OCI-LY7 (cell line): ENCODE measurements around the gene TRRAP.

Experiments
- CTCF ChIP-seq: fragments of 200-600 bp; sonication (generic); conservative IDR thresholded peaks from 2 replicates; pipeline ENCODE4 v1.5.1; 2014; ENCODE audit warnings: mild to moderate bottlenecking, antibody characterized with exemption, low read length, moderate library complexity, mixed read lengths
- EZH2phosphoT487 ChIP-seq: fragments of 200-600 bp; sonication (generic); IDR thresholded peaks from 2 replicates; pipeline ENCODE4 v1.6.1; 2018; ENCODE audit warnings: low read depth, borderline replicate concordance, mild to moderate bottlenecking, mixed run types, antibody characterized with exemption, low read length, moderate library complexity, mixed read lengths

- no peak for TF ChIP-seq CTCF
- TF ChIP-seq EZH2phosphoT487 = no peak
Observed at GRCh38 chr7:98930464-98930863, 52.1 kb downstream of the TRRAP start.
